K562 (cell line): ENCODE measurements around the gene TLK2. TPM values are rescaled to one million over a fixed set of nuclear protein-coding genes. Genes with fewer than 3 reads are reported as not detected.
"Not testable (repeated sequence)": the region's sequence is repeated elsewhere in the genome, so short reads cannot be mapped to it uniquely, and the experiment has no call there.

Experiments used
- ATAC-seq: fragments of 200-7000 bp; cut with Tn5 transposase; 3 replicates; pipeline ENCODE4 v1.9.1; 2020; ENCODE audit warnings: moderate library complexity
- BruUV-seq: library from RNA; stranded (reverse); fragments of 400-500 nt; replicated peaks from 2 replicates; lab custom pipeline; 2021; lab: Mats Ljungman, UMichigan
- CTCF ChIA-PET: fragments of 300-600 bp; formaldehyde crosslinking; extraction: SDS; loops from one replicate; lab custom pipeline; 2021; ENCODE audit warnings: low intra/inter-chr PET ratio; lab: Yijun Ruan, JAX
- POLR2A ChIA-PET: fragments of 300-600, 350-650 bp; sonication (Branson Sonifier 250); formaldehyde crosslinking; extraction: SDS; loops from one replicate; lab custom pipeline; 2021; ENCODE audit warnings: antibody characterized with exemption, inconsistent platforms; lab: Yijun Ruan, JAX
- DNase-seq, 4 experiments: peaks; one replicate each; pipeline versions ENCODE4 v3.0.0 to v3.0.0-alpha.2; 2011 to 2018; ENCODE audit warnings: low spot score in 3 of 4, mixed read lengths in 3 of 4; ENCODE audit errors: extremely low read depth in 1 of 4
- FAIRE-seq: peaks from 2 replicates; lab custom pipeline; 2011; peaks lifted over from hg19 to GRCh38; lab: Jason Lieb, UNC
- H2AFZ ChIP-seq: 2 replicates; pipeline ENCODE4 v1.6.0; 2011; ENCODE audit warnings: low read depth, low read length, control low read depth, inconsistent platforms
- H3K27ac ChIP-seq: fragments of 200-600 bp; 3 replicates; pipeline ENCODE4 v1.8.0; 2011; ENCODE audit warnings: low read depth, mild to moderate bottlenecking, control low read depth, inconsistent platforms, low read length, moderate library complexity, mixed read lengths; ENCODE audit errors: extremely low read depth
- H3K27me3 ChIP-seq, 2 experiments: fragments of 300-600 bp in 1 of 2; 2 replicates in 1 of 2; 3 replicates in 1 of 2; pipeline versions ENCODE4 v1.6.0 to v1.8.0; 2011; ENCODE audit warnings: inconsistent platforms in 2 of 2, low read length in 2 of 2, mild to moderate bottlenecking in 1 of 2, mixed read lengths in 1 of 2, moderate library complexity in 1 of 2; ENCODE audit not compliant: control insufficient read depth in 2 of 2, insufficient read depth in 2 of 2
- H3K36me3 ChIP-seq: fragments of 300-600 bp; 3 replicates; pipeline ENCODE4 v1.8.0; 2011; ENCODE audit warnings: mild to moderate bottlenecking, low read length, inconsistent platforms; ENCODE audit not compliant: control insufficient read depth, insufficient read depth
- H3K4me1 ChIP-seq, 2 experiments: fragments of 200-600 bp in 1 of 2; replicated peaks in 1 of 2; 2 replicates in 1 of 2; 3 replicates in 1 of 2; pipeline versions ENCODE4 v1.5.1 to v1.8.0; 2011; ENCODE audit warnings: inconsistent platforms in 2 of 2, low read length in 2 of 2, mild to moderate bottlenecking in 1 of 2, mixed read lengths in 1 of 2, moderate library complexity in 1 of 2; ENCODE audit not compliant: control insufficient read depth in 2 of 2, insufficient read depth in 2 of 2
- H3K4me2 ChIP-seq: 2 replicates; pipeline ENCODE4 v1.6.1; 2011; ENCODE audit warnings: low read length, control low read depth, inconsistent platforms, mixed read lengths; ENCODE audit not compliant: insufficient read depth
- H3K4me3 ChIP-seq: fragments of 200-600 bp; sonication (generic), shearing (Covaris generic); 2 replicates; pipeline ENCODE4 v1.5.1; 2016; ENCODE audit warnings: control low read depth, inconsistent platforms
- H3K79me2 ChIP-seq: fragments of 200-600 bp; 3 replicates; pipeline ENCODE4 v1.8.0; 2011; ENCODE audit warnings: low read length, inconsistent platforms; ENCODE audit not compliant: control insufficient read depth, insufficient read depth
- H3K9ac ChIP-seq, 2 experiments: 2 replicates each; pipeline versions ENCODE4 v1.6.0 to v1.6.1; 2011; ENCODE audit warnings: low read depth in 2 of 2, low read length in 2 of 2, control low read depth in 1 of 2, inconsistent platforms in 1 of 2, mild to moderate bottlenecking in 1 of 2, mixed read lengths in 1 of 2; ENCODE audit not compliant: insufficient read depth in 1 of 2
- H3K9me1 ChIP-seq: one replicate; pipeline ENCODE4 v1.6.0; 2011; ENCODE audit warnings: inconsistent platforms, mild to moderate bottlenecking, low read length, moderate library complexity; ENCODE audit not compliant: control insufficient read depth, insufficient read depth
- H3K9me3 ChIP-seq: replicated peaks from 2 replicates; pipeline ENCODE4 v1.5.1; 2011; ENCODE audit warnings: low read depth, low read length, inconsistent platforms; ENCODE audit not compliant: control insufficient read depth, insufficient read depth
- H4K20me1 ChIP-seq: replicated peaks from 2 replicates; pipeline ENCODE4 v1.6.1; 2011; ENCODE audit warnings: low read length, inconsistent platforms, mixed read lengths; ENCODE audit not compliant: control insufficient read depth, insufficient read depth
- ATF4 ChIP-seq: fragments of 450-650 bp; formaldehyde crosslinking; IDR thresholded peaks from 2 replicates; pipeline ENCODE4 v1.4.0; 2022; ENCODE audit warnings: mild to moderate bottlenecking, moderate library complexity
- PHB2 ChIP-seq: fragments of 450-650 bp; IDR thresholded peaks from 2 replicates; pipeline ENCODE4 v1.6.1; 2017; ENCODE audit warnings: low read depth
- RNF219 ChIP-seq: fragments of 250-450 bp; sonication (Bioruptor Pico); IDR thresholded peaks from 2 replicates; pipeline ENCODE4 v1.5.0; 2022; ENCODE audit warnings: mild to moderate bottlenecking
- WGBS: fragments of 100-300 bp; shearing (Covaris generic); methylation state at CpG from one replicate; pipeline ENCODE4 v1.1.6; 2016; ENCODE audit warnings: low coverage, mixed read lengths; ENCODE audit not compliant: insufficient coverage; ENCODE audit errors: missing lambda C conversion rate; 5-methylcytosine and 5-hydroxymethylcytosine counted together
- in situ Hi-C: fragments of 300-500 bp; cut with MboI; formaldehyde crosslinking; loops from 4 replicates; pipeline ENCODE4 v1.15.0; 2018; ENCODE audit warnings: inconsistent platforms, mixed read lengths
- intact Hi-C: fragments of 100-400 bp; cut with micrococcal nuclease; formaldehyde crosslinking; loops from 2 replicates; pipeline ENCODE4 v1.14.2; 2022
- polyA plus RNA-seq, 8 experiments: library from polyadenylated mRNA; depleted of rRNA in 4 of 8; stranded (reverse) in 5 of 8; unstranded in 3 of 8; fragments of >200 nt; fragmentation: Nextera tagmentation in 2 of 8; fragmentation: Illumina TruSeq in 1 of 8; extraction: Ambion mirVana in 2 of 8; extraction: Trizol in 1 of 8; gene quantifications; 2 replicates each; pipeline versions ENCODE4 v1.2.1 to v1.2.3, GENCODE V29; 2011 to 2014; ENCODE audit warnings: inconsistent platforms in 1 of 8, missing spikeins in 1 of 8
- total RNA-seq, 7 experiments: library from RNA; depleted of rRNA in 6 of 7; stranded (reverse); fragments of >200 nt in 6 of 7; fragmentation: Illumina TruSeq in 2 of 7; extraction: Trizol in 2 of 7; gene quantifications; 2 replicates each; pipeline versions ENCODE4 v1.2.1 to v1.2.3, GENCODE V29; 2011 to 2021; ENCODE audit warnings: low replicate concordance in 1 of 7

Gene TLK2
- total and polyA plus RNA-seq, 9 of the 15 experiments (the other 6 are each of a cell fraction or from before 2014, with no cell fraction given) = 10.1 to 51.9 (median 32.4) TPM

GRCh38 chr17:62591333-62591732, 112.7 kb downstream of the TLK2 start (continued):
- no peak for TF ChIP-seq ATF4 (CRISPR knock-in tag)
- no peak for TF ChIP-seq PHB2
- no peak for TF ChIP-seq RNF219 (CRISPR knock-in tag)
- TF ChIP-seq, all 486 proteins: peak for 0

- POLR2A ChIA-PET = interaction anchor here (1.0 kb wide), 1 partner anchor 15 kb away, joined by 4 read pairs; no protein-coding TSS in a partner anchor
- intact Hi-C loops, H2AFZ ChIP-seq, BruUV-seq, H3K4me3 ChIP-seq, FAIRE-seq, H3K27me3 ChIP-seq, H3K9ac ChIP-seq, H3K9me1 ChIP-seq, DNase-seq, H3K4me1 ChIP-seq, H4K20me1 ChIP-seq, H3K79me2 ChIP-seq, in situ Hi-C loops, H3K4me2 ChIP-seq, ATAC-seq, CTCF ChIA-PET, H3K27ac ChIP-seq: not testable (repeated sequence)
- peaks cover 48% of the 10 kb centered on the region for H3K36me3 ChIP-seq
- peaks cover 11% of the 10 kb centered on the region for H3K9me3 ChIP-seq
- 94% methylated on average over 7 of the region's 11 CpGs for WGBS
Measured at GRCh38 chr17:62591822-62592221, 113.2 kb downstream of the TLK2 start.
